HCT116 (cell line): Measurements from ENCODE around the gene SERPINA3. TPM values are rescaled to one million over a fixed set of nuclear protein-coding genes. Genes with fewer than 3 reads are reported as not detected.

Source experiments
- ATAC-seq: fragments of 200-7000 bp; cut with Tn5 transposase; 2 replicates; pipeline ENCODE4 v1.9.1; 2020; ENCODE audit warnings: mild to moderate bottlenecking, moderate library complexity
- BruUV-seq: library from RNA; stranded (reverse); fragments of 400-500 nt; replicated peaks from 2 replicates; lab custom pipeline; 2021; lab: Mats Ljungman, UMichigan
- CTCF ChIA-PET: fragments of 300-600 bp; sonication (Branson Sonifier 250); formaldehyde crosslinking; loops from one replicate; lab custom pipeline; 2021; ENCODE audit warnings: antibody characterized with exemption; lab: Charles Lee
- POLR2A ChIA-PET: fragments of 300-600, 350-600 bp; sonication (Branson Sonifier 250); formaldehyde crosslinking; loops from one replicate; lab custom pipeline; 2021; ENCODE audit warnings: antibody characterized with exemption; lab: Charles Lee
- RAD21 ChIA-PET, 2 experiments: fragments of 300-600 bp; sonication (Branson Sonifier 250); formaldehyde crosslinking; loops; one replicate each; lab custom pipeline; 2023; ENCODE audit warnings: low total read pairs in 2 of 2; ENCODE audit not compliant: uncharacterized antibody in 2 of 2, unreplicated experiment in 2 of 2, low non-redundant PET in 1 of 2; lab: Charles Lee
- DNase-seq: peaks from one replicate; pipeline ENCODE4 v3.0.0-alpha.2; 2010; ENCODE audit warnings: low read depth, low spot score
- H2AFZ ChIP-seq: fragments of 200-600 bp; shearing (Covaris generic), sonication (generic); 2 replicates; pipeline ENCODE4 v1.6.1; 2017; ENCODE audit warnings: low read depth, mixed run types, mixed read lengths, antibody characterized with exemption, low read length; ENCODE audit not compliant: poor library complexity, severe bottlenecking
- H3K27ac ChIP-seq: 2 replicates; pipeline ENCODE4 v1.5.1; 2012; ENCODE audit warnings: low read depth, low read length
- H3K27me3 ChIP-seq: fragments of 200-600 bp; sonication (generic); 2 replicates; pipeline ENCODE4 v1.6.1; 2016; ENCODE audit warnings: mixed run types, low read length, mixed read lengths; ENCODE audit not compliant: insufficient read depth
- H3K36me3 ChIP-seq, 2 experiments: fragments of 200-500 bp in 1 of 2; fragments of 200-600 bp in 1 of 2; sonication (Bioruptor generic) in 1 of 2; sonication (generic) in 1 of 2; 2 replicates each; pipeline versions ENCODE4 v1.5.1 to v1.6.1; 2014 to 2016; ENCODE audit warnings: low read length in 2 of 2, inconsistent platforms in 1 of 2, mixed read lengths in 1 of 2, mixed run types in 1 of 2; ENCODE audit not compliant: insufficient read depth in 2 of 2, control insufficient read depth in 1 of 2
- H3K4me1 ChIP-seq, 2 experiments: fragments of 200-600 bp in 1 of 2; sonication (generic) in 1 of 2; 2 replicates each; pipeline versions ENCODE4 v1.5.1 to v1.6.1; 2012 to 2017; ENCODE audit warnings: low read length in 2 of 2, inconsistent platforms in 1 of 2, mild to moderate bottlenecking in 1 of 2, mixed read lengths in 1 of 2, mixed run types in 1 of 2, moderate library complexity in 1 of 2; ENCODE audit not compliant: insufficient read depth in 2 of 2, control insufficient read depth in 1 of 2
- H3K4me2 ChIP-seq: fragments of 200-600 bp; sonication (generic); 2 replicates; pipeline ENCODE4 v1.6.1; 2017; ENCODE audit warnings: mixed run types, low read length, mixed read lengths
- H3K4me3 ChIP-seq, 2 experiments: fragments of 200-600 bp in 1 of 2; sonication (generic) in 1 of 2; replicated peaks in 1 of 2; 2 replicates each; pipeline ENCODE4 v1.5.1; 2011 to 2016; ENCODE audit warnings: low read length in 2 of 2, control low read depth in 1 of 2, low read depth in 1 of 2, mild to moderate bottlenecking in 1 of 2, mixed read lengths in 1 of 2, mixed run types in 1 of 2
- H3K79me2 ChIP-seq: fragments of 200-600 bp; sonication (generic); 2 replicates; pipeline ENCODE4 v1.6.1; 2017; ENCODE audit warnings: mild to moderate bottlenecking, mixed run types, low read length, moderate library complexity, mixed read lengths; ENCODE audit not compliant: insufficient read depth
- H3K9ac ChIP-seq: fragments of 200-600 bp; sonication (generic); 2 replicates; pipeline ENCODE4 v1.6.1; 2016; ENCODE audit warnings: low read length, mixed read lengths
- H3K9me2 ChIP-seq: fragments of 200-600 bp; sonication (generic), shearing (Covaris generic); 2 replicates; pipeline ENCODE4 v1.6.1; 2017; ENCODE audit warnings: mixed run types, mild to moderate bottlenecking, moderate library complexity; ENCODE audit not compliant: insufficient read depth
- H3K9me3 ChIP-seq, 2 experiments: fragments of 200-500 bp in 1 of 2; fragments of 200-600 bp in 1 of 2; sonication (Bioruptor generic) in 1 of 2; sonication (generic) in 1 of 2; 2 replicates each; pipeline ENCODE4 v1.6.1; 2014 to 2017; ENCODE audit warnings: low read length in 2 of 2, mixed read lengths in 2 of 2, inconsistent platforms in 1 of 2, low read depth in 1 of 2, mild to moderate bottlenecking in 1 of 2, mixed run types in 1 of 2, moderate library complexity in 1 of 2; ENCODE audit not compliant: control insufficient read depth in 1 of 2, insufficient read depth in 1 of 2
- H4K20me1 ChIP-seq: fragments of 200-600 bp; sonication (generic), shearing (Covaris generic); 2 replicates; pipeline ENCODE4 v1.6.1; 2017; ENCODE audit warnings: mixed run types, mild to moderate bottlenecking, moderate library complexity; ENCODE audit not compliant: insufficient read depth
- CBX3 ChIP-seq: IDR thresholded peaks from 2 replicates; pipeline ENCODE4 v1.6.1; 2012; ENCODE audit warnings: low read depth
- CTCF ChIP-seq, 3 experiments: fragments of 200-600 bp in 1 of 3; sonication (generic) in 1 of 3; IDR thresholded peaks in 2 of 3; conservative IDR thresholded peaks in 1 of 3; 2 replicates each; pipeline ENCODE4 v1.5.1; 2012 to 2017; ENCODE audit warnings: low read depth in 2 of 3, low read length in 2 of 3, antibody characterized with exemption in 1 of 3, borderline replicate concordance in 1 of 3, control low read depth in 1 of 3, mild to moderate bottlenecking in 1 of 3, mixed read lengths in 1 of 3, mixed run types in 1 of 3, moderate library complexity in 1 of 3; ENCODE audit not compliant: insufficient read depth in 1 of 3
- ELF1 ChIP-seq: IDR thresholded peaks from 2 replicates; pipeline ENCODE4 v1.6.1; 2012; ENCODE audit warnings: low read depth, borderline replicate concordance
- EZH2 ChIP-seq: fragments of 200-600 bp; sonication (generic); IDR thresholded peaks from 2 replicates; pipeline ENCODE4 v1.6.1; 2017; ENCODE audit warnings: antibody characterized with exemption, mixed run types
- EZH2phosphoT487 ChIP-seq: fragments of 200-600 bp; IDR thresholded peaks from 2 replicates; pipeline ENCODE4 v1.6.1; 2018; ENCODE audit warnings: antibody characterized with exemption, borderline replicate concordance
- POLR2A ChIP-seq: IDR thresholded peaks from 2 replicates; pipeline ENCODE4 v1.7.0; 2011; ENCODE audit warnings: borderline replicate concordance; ENCODE audit not compliant: insufficient read depth, insufficient read length; ENCODE audit errors: extremely low read depth
- REST ChIP-seq: IDR thresholded peaks from 2 replicates; pipeline ENCODE4 v1.6.1; 2012; ENCODE audit warnings: low read depth
- SP1 ChIP-seq: IDR thresholded peaks from 2 replicates; pipeline ENCODE4 v1.6.1; 2012; ENCODE audit warnings: low read depth
- ZFX ChIP-seq: fragments of 450-650 bp; IDR thresholded peaks from 2 replicates; pipeline ENCODE4 v1.6.1; 2017
- ZNF274 ChIP-seq: fragments of 200-500 bp; sonication (Bioruptor generic); IDR thresholded peaks from 2 replicates; pipeline ENCODE4 v1.6.1; 2014; ENCODE audit warnings: mild to moderate bottlenecking, low read depth, low read length, inconsistent platforms
- intact Hi-C: fragments of 100-400 bp; cut with micrococcal nuclease; formaldehyde crosslinking; loops from 2 replicates; pipeline ENCODE4 v1.10.0; 2022
- total RNA-seq: library from RNA; stranded (reverse); gene quantifications from one replicate; pipeline ENCODE4 v1.2.1, GENCODE V29; 2021; ENCODE audit not compliant: unreplicated experiment

Gene SERPINA3
- total RNA-seq, 1 experiment from 2014 or later = 4.3 TPM

- ChIA-PET RAD21 (no interaction called here), POLR2A (interaction anchor here (2.3 kb wide), 1 partner anchor 16 kb away, joined by 5 read pairs; no protein-coding TSS in a partner anchor), CTCF (no interaction called here)
- intact Hi-C loops = no loop called here
- TF ChIP-seq SP1 (no peak), REST (no peak), EZH2phosphoT487 (no peak)
- H3K27ac ChIP-seq = no peak overlapping the region
- H3K36me3 ChIP-seq = no peaks in the 10 kb centered on the region
- H3K79me2 ChIP-seq = no peaks in the 10 kb centered on the region
- no peak overlapping the region for H3K4me2 ChIP-seq
- H3K9me2 ChIP-seq = no peaks in the 10 kb centered on the region
- no peaks in the 10 kb centered on the region for H3K9me3 ChIP-seq
- no peak for DNase-seq
- no peaks in the 10 kb centered on the region for H3K27me3 ChIP-seq
- no peak for ATAC-seq
- peaks cover 0 to 11% of the 10 kb centered on the region in 2 experiments; a peak in 3 of 4 replicates for H3K4me1 ChIP-seq
- BruUV-seq = no TSS peak
- H2AFZ ChIP-seq = no peak overlapping the region
- no peak overlapping the region for H3K9ac ChIP-seq
- H3K4me3 ChIP-seq = no peak overlapping the region
- H4K20me1 ChIP-seq = no peaks in the 10 kb centered on the region
Measured at GRCh38 chr14:94582851-94583250, 29.3 kb upstream of the SERPINA3 start.

DNA sequence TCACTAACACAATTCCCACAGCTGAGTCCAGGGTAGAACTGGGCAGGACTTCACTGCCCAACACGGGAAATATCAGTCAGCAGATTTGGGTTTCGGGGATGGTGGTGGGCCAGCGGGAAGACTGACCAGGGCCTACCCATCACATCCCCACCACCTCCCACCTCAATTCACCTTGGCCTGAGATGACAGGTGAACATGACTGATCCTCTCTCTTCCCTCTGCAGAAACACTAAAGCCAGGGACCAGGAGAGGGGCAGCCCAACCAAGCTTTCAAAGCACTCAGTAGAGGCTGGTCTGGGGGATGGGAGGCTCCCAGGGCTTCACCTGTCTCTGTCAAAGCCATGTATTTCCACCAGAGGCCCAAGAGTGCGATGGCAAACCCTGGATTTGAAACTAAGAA is 28.6 kb upstream of the SERPINA3 start:
- Histone ChIP-seq H4K20me1 (no peaks in the 10 kb centered on the region), H3K9ac (no peak overlapping the region), H3K4me2 (no peak overlapping the region), H3K4me3 (no peak overlapping the region), H3K36me3 (no peaks in the 10 kb centered on the region), H2AFZ (no peak overlapping the region), H3K9me2 (no peaks in the 10 kb centered on the region), H3K4me1 (peaks cover 0 to 11% of the 10 kb centered on the region in 2 experiments; a peak in 3 of 4 replicates), H3K27me3 (no peaks in the 10 kb centered on the region), H3K79me2 (no peaks in the 10 kb centered on the region), H3K9me3 (no peaks in the 10 kb centered on the region), H3K27ac (no peak overlapping the region)
- intact Hi-C loops = no loop called here
- TF ChIP-seq ZNF274 (no peak), CTCF (IDR thresholded peaks at IDR 0.05 in 2 of 3, conservative IDR thresholded peaks at IDR 0.05 in 1 of 3; ENCODE audit: borderline replicate concordance in 1 of 3, insufficient read depth in 1 of 3, low read depth in 2 of 3, low read length in 2 of 3) (no peak), EZH2phosphoT487 (no peak), ELF1 (no peak), ZFX (no peak), REST (no peak), CBX3 (no peak), EZH2 (no peak), POLR2A (no peak)
- POLR2A ChIA-PET = interaction anchor here (2.3 kb wide), 1 partner anchor 16 kb away, joined by 5 read pairs; no protein-coding TSS in a partner anchor
- RAD21 ChIA-PET = no interaction called here
- CTCF ChIA-PET = no interaction called here
- ATAC-seq (no peak), DNase-seq (no peak)
- no TSS peak for BruUV-seq
